ENCODE results near the gene TMOD4.
A peak's percentile ranks its signal among the peaks of the same experiment; 100 is the strongest.

TMOD4 gene

GRCh38 chr1:151193304-151193703 is 17.5 kb upstream of the TMOD4 start:
- no peak for TF ChIP-seq ZNF274 (IDR thresholded peaks at IDR 0.05; ENCODE audit: low read depth, low read length)
- H3K4me3 ChIP-seq (ENCODE audit: low read length), result no peak overlapping the region

- TF ChIP-seq ZNF274 (IDR thresholded peaks at IDR 0.05; ENCODE audit: low read depth, low read length), result no peak
- no peak overlapping the region for H3K4me3 ChIP-seq (ENCODE audit: low read length)
Observed at GRCh38 chr1:151192047-151192446, 16.3 kb upstream of the TMOD4 start.

GRCh38 chr1:151189637-151190445 is 14.1 kb upstream of the TMOD4 start, which contains the start of gene VPS72:
TSS of gene VPS72 (minus strand) at chr1:151190197. CDS start at chr1:151190121, 76 bp downstream.
- TF ChIP-seq ZNF274 (IDR thresholded peaks at IDR 0.05; ENCODE audit: low read depth, low read length), result no peak
- peak within 1 kb of the TSS; percentile 97 for H3K4me3 ChIP-seq (ENCODE audit: low read length)

- H3K4me3 ChIP-seq (ENCODE audit: low read length), result peak overlapping the region; percentile 97
Observed at GRCh38 chr1:151188667-151189066, 12.9 kb upstream of the TMOD4 start.

- H3K4me3 ChIP-seq (ENCODE audit: low read length), result no peak overlapping the region
- no peak for TF ChIP-seq ZNF274 (IDR thresholded peaks at IDR 0.05; ENCODE audit: low read depth, low read length)
Observed at GRCh38 chr1:151187205-151187604, 11.4 kb upstream of the TMOD4 start.

GRCh38 chr1:151184211-151184610 is 8.4 kb upstream of the TMOD4 start:
- H3K4me3 ChIP-seq (ENCODE audit: low read length), result no peak overlapping the region

GRCh38 chr1:151176514-151177045 is 799 bp upstream of the TMOD4 start:
- no peak overlapping the region for H3K4me3 ChIP-seq (ENCODE audit: low read length)

More at GRCh38 chr1:151184211-151184610, 8.4 kb upstream of the TMOD4 start:
- no peak for TF ChIP-seq ZNF274 (IDR thresholded peaks at IDR 0.05; ENCODE audit: low read depth, low read length)

GRCh38 chr1:151175041-151175741 is 590 bp downstream of the TMOD4 start:
- H3K4me3 ChIP-seq (ENCODE audit: low read length), result no peak overlapping the region
- no peak for TF ChIP-seq ZNF274 (IDR thresholded peaks at IDR 0.05; ENCODE audit: low read depth, low read length)

More at GRCh38 chr1:151176514-151177045, 799 bp upstream of the TMOD4 start:
- no peak for TF ChIP-seq ZNF274 (IDR thresholded peaks at IDR 0.05; ENCODE audit: low read depth, low read length)

GRCh38 chr1:151171190-151171589 is 4.6 kb downstream of the TMOD4 start:
- no peak for TF ChIP-seq ZNF274 (IDR thresholded peaks at IDR 0.05; ENCODE audit: low read depth, low read length)
- no peak overlapping the region for H3K4me3 ChIP-seq (ENCODE audit: low read length)

GRCh38 chr1:151167116-151167515 is 8.7 kb downstream of the TMOD4 start:
- peak overlapping the region; percentile 87; the same call in 1 of the 2 replicates for H3K4me3 ChIP-seq (ENCODE audit: low read length)

GRCh38 chr1:151166505-151166956 is 9.2 kb downstream of the TMOD4 start:
- TF ChIP-seq ZNF274 (IDR thresholded peaks at IDR 0.05; ENCODE audit: low read depth, low read length), result no peak
- H3K4me3 ChIP-seq (ENCODE audit: low read length), result peak overlapping the region; percentile 87

More at GRCh38 chr1:151167116-151167515, 8.7 kb downstream of the TMOD4 start:
- TF ChIP-seq ZNF274 (IDR thresholded peaks at IDR 0.05; ENCODE audit: low read depth, low read length), result no peak

- peak within 1 kb of the TSS; percentile 87 for H3K4me3 ChIP-seq (ENCODE audit: low read length)
- TF ChIP-seq ZNF274 (IDR thresholded peaks at IDR 0.05; ENCODE audit: low read depth, low read length), result no peak
Observed at GRCh38 chr1:151165738-151166504, 9.9 kb downstream of the TMOD4 start, which contains the start of the genes LYSMD1 and SCNM1. TSS of gene LYSMD1 (minus strand) at chr1:151165902. CDS start at chr1:151165258, 644 bp downstream. TSS of gene SCNM1 (plus strand) at chr1:151166144. CDS start at chr1:151166153, 9 bp downstream.

- no peak for TF ChIP-seq ZNF274 (IDR thresholded peaks at IDR 0.05; ENCODE audit: low read depth, low read length)
- H3K4me3 ChIP-seq (ENCODE audit: low read length), result peak overlapping the region; percentile 75
Observed at GRCh38 chr1:151165281-151165737, 10.5 kb downstream of the TMOD4 start.
